HepG2 (cell line): ENCODE results near the gene MTCH1. TPM values are rescaled to one million over a fixed set of nuclear protein-coding genes. Genes with fewer than 3 reads are reported as not detected.

Experiments
- AKAP8 ChIP-seq: sonication (generic); formaldehyde crosslinking; IDR thresholded peaks from 2 replicates; pipeline ENCODE4 v1.5.1; 2020; ENCODE audit warnings: mild to moderate bottlenecking, missing genetic modification reagents
- ARID5B ChIP-seq: IDR thresholded peaks from 2 replicates; pipeline ENCODE4 v1.4.0; 2020; ENCODE audit warnings: mild to moderate bottlenecking, missing genetic modification reagents
- CREB1 ChIP-seq, 2 experiments: fragments of 450-650 bp in 1 of 2; IDR thresholded peaks; 2 replicates each; pipeline ENCODE4 v1.6.1; 2016 to 2017; ENCODE audit warnings: control low read depth in 1 of 2, mild to moderate bottlenecking in 1 of 2, missing compliant biosample characterization in 1 of 2, missing genetic modification characterization in 1 of 2
- FIP1L1 ChIP-seq: fragments of 200-400 bp; formaldehyde crosslinking; IDR thresholded peaks from 2 replicates; pipeline ENCODE4 v1.6.1; 2018; ENCODE audit warnings: low read depth, mild to moderate bottlenecking, low read length, moderate library complexity, borderline replicate concordance; ENCODE audit not compliant: insufficient read depth
- GRHL1 ChIP-seq: sonication (generic); formaldehyde crosslinking; conservative IDR thresholded peaks from 2 replicates; pipeline ENCODE4 v1.8.0; 2022; ENCODE audit warnings: missing genetic modification reagents
- HMGXB4 ChIP-seq, 2 experiments: sonication (generic) in 1 of 2; formaldehyde crosslinking in 1 of 2; IDR thresholded peaks; 2 replicates each; pipeline versions ENCODE4 v1.4.0 to v1.6.1; 2018 to 2020; ENCODE audit warnings: missing genetic modification reagents in 2 of 2, borderline replicate concordance in 1 of 2, low read depth in 1 of 2, mild to moderate bottlenecking in 1 of 2, missing biosample characterization in 1 of 2
- KDM1A ChIP-seq: IDR thresholded peaks from 2 replicates; pipeline ENCODE4 v1.6.1; 2016; ENCODE audit warnings: missing compliant biosample characterization
- KLF6 ChIP-seq: IDR thresholded peaks from 2 replicates; pipeline ENCODE4 v1.8.0; 2016; ENCODE audit warnings: missing biosample characterization, missing genetic modification reagents
- MAF1 ChIP-seq: sonication (generic); formaldehyde crosslinking; IDR thresholded peaks from 2 replicates; pipeline ENCODE4 v1.5.0; 2020; ENCODE audit warnings: missing genetic modification reagents, borderline replicate concordance
- NFYB ChIP-seq: sonication (generic); formaldehyde crosslinking; IDR thresholded peaks from 2 replicates; pipeline ENCODE4 v1.4.0; 2020; ENCODE audit warnings: missing genetic modification reagents
- POLR2AphosphoS5 ChIP-seq: IDR thresholded peaks from 2 replicates; pipeline ENCODE4 v1.6.1; 2012; ENCODE audit warnings: low read depth, low read length
- SCMH1 ChIP-seq: sonication (generic); formaldehyde crosslinking; IDR thresholded peaks from 2 replicates; pipeline ENCODE4 v1.9.0; 2021; ENCODE audit warnings: missing genetic modification reagents, mild to moderate bottlenecking, borderline replicate concordance
- ZBTB38 ChIP-seq: sonication (generic); formaldehyde crosslinking; IDR thresholded peaks from 2 replicates; pipeline ENCODE4 v1.5.1; 2020; ENCODE audit warnings: mild to moderate bottlenecking, missing genetic modification reagents
- ZKSCAN5 ChIP-seq: sonication (generic); formaldehyde crosslinking; IDR thresholded peaks from 2 replicates; pipeline ENCODE4 v1.5.1; 2020; ENCODE audit warnings: mild to moderate bottlenecking, missing genetic modification reagents
- ZMYM4 ChIP-seq: sonication (generic); formaldehyde crosslinking; IDR thresholded peaks from 2 replicates; pipeline ENCODE4 v1.8.1; 2023; ENCODE audit warnings: mild to moderate bottlenecking, missing genetic modification reagents
- ZNF460 ChIP-seq: sonication (generic); formaldehyde crosslinking; IDR thresholded peaks from 2 replicates; pipeline ENCODE4 v1.5.1; 2020; ENCODE audit warnings: missing genetic modification reagents, mild to moderate bottlenecking, borderline replicate concordance
- ZNF513 ChIP-seq: sonication (generic); formaldehyde crosslinking; conservative IDR thresholded peaks from 2 replicates; pipeline ENCODE4 v1.5.0; 2020; ENCODE audit warnings: missing genetic modification reagents
- ZNF749 ChIP-seq: sonication (generic); formaldehyde crosslinking; IDR thresholded peaks from 2 replicates; pipeline ENCODE4 v1.8.0; 2022; ENCODE audit warnings: mild to moderate bottlenecking, missing genetic modification reagents, moderate library complexity, borderline replicate concordance
- ZSCAN20 ChIP-seq: sonication (generic); formaldehyde crosslinking; IDR thresholded peaks from 2 replicates; pipeline ENCODE4 v1.4.0; 2020; ENCODE audit warnings: missing genetic modification reagents, mild to moderate bottlenecking, borderline replicate concordance
- ZSCAN22 ChIP-seq: sonication (generic); formaldehyde crosslinking; IDR thresholded peaks from 2 replicates; pipeline ENCODE4 v1.4.0; 2020; ENCODE audit warnings: mild to moderate bottlenecking, missing genetic modification reagents
- polyA plus RNA-seq, 8 experiments: library from polyadenylated mRNA; depleted of rRNA in 3 of 8; stranded (reverse) in 7 of 8; unstranded in 1 of 8; fragments of >200 nt; fragmentation: Illumina TruSeq in 4 of 8; extraction: Trizol in 4 of 8; gene quantifications; 2 replicates each; pipeline versions ENCODE4 v1.2.1 to v1.2.3, GENCODE V29; 2011 to 2016; ENCODE audit warnings: low read depth in 4 of 8, missing spikeins in 1 of 8, mixed read lengths in 1 of 8; ENCODE audit not compliant: insufficient read depth in 1 of 8
- total RNA-seq, 5 experiments: library from RNA; depleted of rRNA; stranded (reverse); fragments of >200 nt; fragmentation: Illumina TruSeq; extraction: Trizol; gene quantifications; 2 replicates each; pipeline ENCODE4 v1.2.3, GENCODE V29; 2016; ENCODE audit warnings: low read depth in 1 of 5

Gene MTCH1
- total and polyA plus RNA-seq, 2 of the 13 experiments (the other 11 are each of a cell fraction or from before 2014, with no cell fraction given), result 86.2 to 144 TPM

- peak; percentile 74 for TF ChIP-seq ARID5B (CRISPR knock-in tag)
- no peak for TF ChIP-seq ZSCAN20 (CRISPR knock-in tag)
- 0 out of 2 replicates have a peak, but pooled peaks have one; percentile 47 for TF ChIP-seq KDM1A (CRISPR knock-in tag)
- TF ChIP-seq ZNF460 (CRISPR knock-in tag), result peak; percentile 82
- no peak for TF ChIP-seq GRHL1 (CRISPR knock-in tag)
- no peak for TF ChIP-seq ZSCAN22 (CRISPR knock-in tag)
- TF ChIP-seq ZKSCAN5, result no peak
- no peak for TF ChIP-seq POLR2AphosphoS5
- peak; percentile 40; the same call in 1 of the 2 replicates for TF ChIP-seq CREB1 (IDR thresholded peaks at IDR 0.05)
- no peak for TF ChIP-seq CREB1 (CRISPR knock-in tag; IDR thresholded peaks at IDR 0.05)
- TF ChIP-seq HMGXB4 (CRISPR knock-in tag; IDR thresholded peaks at IDR 0.05; ENCODE audit: borderline replicate concordance in 1 of 2, low read depth in 1 of 2), result peak in 1 of 2 experiments; percentile 93; a peak in 2 of 4 replicates
- no peak for TF ChIP-seq ZNF749 (CRISPR knock-in tag)
- no peak for TF ChIP-seq ZNF513
- peak; percentile 72 for TF ChIP-seq ZBTB38
- no peak for TF ChIP-seq AKAP8 (CRISPR knock-in tag)
- TF ChIP-seq SCMH1 (CRISPR knock-in tag), result no peak
- 0 out of 2 replicates have a peak, but pooled peaks have one; percentile 35 for TF ChIP-seq KLF6 (CRISPR knock-in tag)
- no peak for TF ChIP-seq MAF1 (CRISPR knock-in tag)
- no peak for TF ChIP-seq NFYB (CRISPR knock-in tag)
- TF ChIP-seq ZMYM4 (CRISPR knock-in tag), result no peak; the same call in 1 of the 2 replicates
- no peak for TF ChIP-seq FIP1L1
Measured at GRCh38 chr6:37029249-37029971, 43.4 kb upstream of the MTCH1 start (continued).
